GM19467 (cell line): ENCODE data around the gene OTX2.

ENCODE experiments used
- ATAC-seq: cut with Tn5 transposase; IDR thresholded peaks from one replicate; pipeline ENCODE4 v1.9.1; 2021; ENCODE audit warnings: mild to moderate bottlenecking, moderate library complexity; ENCODE audit not compliant: unreplicated experiment

Gene OTX2

GRCh38 chr14:56797003-56797568 is 13.2 kb downstream of the OTX2 start:
- ATAC-seq, result no peak

GRCh38 chr14:56796259-56796658 is 14.0 kb downstream of the OTX2 start:
- ATAC-seq, result no peak

GRCh38 chr14:56795284-56795622 is 15.0 kb downstream of the OTX2 start:
- ATAC-seq, result no peak

GRCh38 chr14:56794557-56795283 is 15.6 kb downstream of the OTX2 start:
- ATAC-seq, result no peak

GRCh38 chr14:56794088-56794556 is 16.2 kb downstream of the OTX2 start:
- ATAC-seq, result no peak

- ATAC-seq, result no peak
Observed at GRCh38 chr14:56789955-56790354, 20.3 kb downstream of the OTX2 start.

GRCh38 chr14:56787530-56787929 is 22.7 kb downstream of the OTX2 start:
- no peak for ATAC-seq

GRCh38 chr14:56782711-56783110 is 27.6 kb downstream of the OTX2 start:
- no peak for ATAC-seq

- ATAC-seq, result no peak
Observed at GRCh38 chr14:56774503-56774902, 35.8 kb downstream of the OTX2 start.

GRCh38 chr14:56770512-56770911 is 39.8 kb downstream of the OTX2 start:
- no peak for ATAC-seq

- ATAC-seq, result no peak
Observed at GRCh38 chr14:56760164-56760914, 49.9 kb downstream of the OTX2 start.

- ATAC-seq, result no peak
Observed at GRCh38 chr14:56759633-56760032, 50.6 kb downstream of the OTX2 start.

- ATAC-seq, result no peak
Observed at GRCh38 chr14:56759094-56759493, 51.2 kb downstream of the OTX2 start.

- no peak for ATAC-seq
Observed at GRCh38 chr14:56754921-56755320, 55.4 kb downstream of the OTX2 start.

GRCh38 chr14:56753396-56753795 is 56.9 kb downstream of the OTX2 start:
- ATAC-seq, result no peak

GRCh38 chr14:56752428-56752827 is 57.9 kb downstream of the OTX2 start:
- ATAC-seq, result no peak

GRCh38 chr14:56751471-56751870 is 58.8 kb downstream of the OTX2 start:
- no peak for ATAC-seq
